AG09309 (cell line): Measurements from ENCODE around the gene MRPL41.
"Not testable (repeated sequence)": the region's sequence is repeated elsewhere in the genome, so short reads cannot be mapped to it uniquely, and the experiment has no call there.

ENCODE experiments used
- DNase-seq: peaks from one replicate; pipeline ENCODE4 v3.0.0-alpha.2; 2010; ENCODE audit warnings: low read depth
- H3K4me3 ChIP-seq: 2 replicates; pipeline ENCODE4 v1.5.1; 2011; ENCODE audit warnings: mild to moderate bottlenecking, low read depth, low read length, moderate library complexity; ENCODE audit not compliant: control insufficient read depth
- CTCF ChIP-seq: IDR thresholded peaks from 2 replicates; pipeline ENCODE4 v1.5.1; 2011; ENCODE audit warnings: mild to moderate bottlenecking, low read depth, low read length, inconsistent platforms; ENCODE audit not compliant: insufficient read depth, control insufficient read depth; ENCODE audit errors: missing control alignments

The MRPL41 gene

GRCh38 chr9:137588891-137589290 lies 37.2 kb downstream of the MRPL41 start:
- no peak for DNase-seq
- TF ChIP-seq CTCF: no peak
- peak overlapping the region; percentile 75 for H3K4me3 ChIP-seq

GRCh38 chr9:137589441-137590122 lies 37.9 kb downstream of the MRPL41 start:
- TF ChIP-seq CTCF: no peak
- peak overlapping the region; percentile 75 for H3K4me3 ChIP-seq
- DNase-seq: no peak

GRCh38 chr9:137590123-137590468 lies 38.4 kb downstream of the MRPL41 start:
- no peak for TF ChIP-seq CTCF
- H3K4me3 ChIP-seq: peak overlapping the region; percentile 75
- no peak for DNase-seq

GRCh38 chr9:137590469-137591383 lies 39.0 kb downstream of the MRPL41 start, which contains the start of gene ZMYND19:
Gene ZMYND19 (minus strand): TSS chr9:137590512. CDS start chr9:137590263, 249 bp downstream.
- no peak for DNase-seq
- no peak for TF ChIP-seq CTCF
- peak within 1 kb of the TSS; percentile 75 for H3K4me3 ChIP-seq

- DNase-seq: no peak
- H3K4me3 ChIP-seq: no peak overlapping the region
- TF ChIP-seq CTCF: no peak
Measured at GRCh38 chr9:137592767-137593166, 41.1 kb downstream of the MRPL41 start.

- no peak for DNase-seq
- no peak overlapping the region for H3K4me3 ChIP-seq
- TF ChIP-seq CTCF: no peak
Measured at GRCh38 chr9:137593176-137593575, 41.5 kb downstream of the MRPL41 start.

GRCh38 chr9:137596577-137596976 lies 44.9 kb downstream of the MRPL41 start:
- not testable (repeated sequence) for DNase-seq, H3K4me3 ChIP-seq
